PC-9 (cell line): ENCODE data around the gene MX2.

Source experiments
- CTCF ChIP-seq: fragments of 200-600 bp; sonication (generic); conservative IDR thresholded peaks from 2 replicates; pipeline ENCODE4 v1.6.1; 2017; ENCODE audit warnings: mixed run types, antibody characterized with exemption, mild to moderate bottlenecking, moderate library complexity
- EZH2 ChIP-seq: fragments of 200-600 bp; sonication (generic); IDR thresholded peaks from 2 replicates; pipeline ENCODE4 v1.8.0; 2017; ENCODE audit warnings: antibody characterized with exemption, low read depth

- no peak for TF ChIP-seq EZH2
- TF ChIP-seq CTCF = no peak
Observed at GRCh38 chr21:41373253-41373652, 11.4 kb downstream of the MX2 start.
